Stomach (tissue), 9 donors: ENCODE measurements around the gene ZNF598. TPM values are rescaled to one million over a fixed set of nuclear protein-coding genes. Genes with fewer than 3 reads are reported as not detected.

Experiments
- DNase-seq, 2 donors: peaks; one replicate each; pipeline versions ENCODE4 v3.0.0 to v3.0.0-alpha.2; 2013 to 2019
- H3K27ac ChIP-seq, 5 donors: fragments of 200-600 bp in 4 of 5; sonication (generic) in 4 of 5; one replicate each; pipeline ENCODE4 v1.5.1; 2013 to 2019; ENCODE audit warnings: mild to moderate bottlenecking in 1 of 5, moderate library complexity in 1 of 5
- H3K27me3 ChIP-seq, 3 donors: fragments of 200-600 bp; sonication (generic); one replicate each; pipeline ENCODE4 v1.5.1; 2017 to 2019; ENCODE audit warnings: mixed run types in 1 of 3
- H3K36me3 ChIP-seq, 4 donors: fragments of 200-600 bp; sonication (generic); 1 replicate in 3 of 4; 2 replicates in 1 of 4; pipeline ENCODE4 v1.5.1; 2016 to 2019
- H3K4me1 ChIP-seq, 4 donors: fragments of 200-600 bp; sonication (generic); one replicate each; pipeline ENCODE4 v1.5.1; 2016 to 2019
- H3K4me3 ChIP-seq, 4 donors: fragments of 200-600 bp; sonication (generic) in 3 of 4; one replicate each; pipeline ENCODE4 v1.5.1; 2016 to 2019; ENCODE audit warnings: mild to moderate bottlenecking in 1 of 4
- H3K9me3 ChIP-seq, 4 donors: fragments of 200-600 bp; sonication (generic); one replicate each; pipeline ENCODE4 v1.5.1; 2016 to 2019
- CTCF ChIP-seq, 7 experiments: fragments of 450-650 bp in 4 of 7; fragments of 200-600 bp in 3 of 7; sonication (generic) in 3 of 7; IDR thresholded peaks; one replicate each; pipeline ENCODE4 v1.5.1; 2016 to 2019; ENCODE audit warnings: antibody characterized with exemption in 7 of 7, control low read depth in 2 of 7, mild to moderate bottlenecking in 1 of 7
- EP300 ChIP-seq: sonication (generic); formaldehyde crosslinking; IDR thresholded peaks from one replicate; pipeline ENCODE4 v1.6.1; 2017; ENCODE audit warnings: antibody characterized with exemption
- POLR2A ChIP-seq, 4 donors: fragments of 450-650 bp; IDR thresholded peaks; one replicate each; pipeline ENCODE4 v1.6.1; 2016; ENCODE audit warnings: antibody characterized with exemption in 4 of 4, control low read depth in 2 of 4, mild to moderate bottlenecking in 1 of 4, moderate library complexity in 1 of 4
- POLR2AphosphoS5 ChIP-seq, 3 donors: sonication (generic); formaldehyde crosslinking; IDR thresholded peaks; one replicate each; pipeline ENCODE4 v1.6.1; 2016; ENCODE audit warnings: antibody characterized with exemption in 3 of 3
- WGBS, 5 donors: extraction: QIAGEN DNeasy Blood & Tissue Kit in 3 of 5; methylation state at CpG; one replicate each; pipeline versions ENCODE4 v1.1.5 to v1.1.7; 2013 to 2018; 5-methylcytosine and 5-hydroxymethylcytosine counted together
- intact Hi-C: fragments of 100-400 bp; cut with DNase I; formaldehyde crosslinking; loops from one replicate; pipeline ENCODE4 v1.15.1; 2023; ENCODE audit warnings: low total_unique reads
- polyA plus RNA-seq, 3 donors: library from polyadenylated mRNA; stranded (reverse); fragments of 200-250 nt; gene quantifications; one replicate each; pipeline ENCODE4 v1.2.3, GENCODE V29; 2013
- total RNA-seq, 5 donors: library from RNA; depleted of rRNA; stranded (reverse); fragments of >200 nt; gene quantifications; one replicate each; pipeline versions ENCODE4 v1.1.0 to v1.2.3, GENCODE V29; 2014 to 2016
- donor health status: healthy with polysubstance abuse.
- donor health status: Bipolar disorder and iron deficiency.
- donor health status: healthy.

ZNF598 gene
- total and polyA plus RNA-seq, 8 donors = 16.3 to 86.2 (median 26.2) TPM

GRCh38 chr16:2001456-2002355 is 7.9 kb downstream of the ZNF598 start:
- no peaks in the 10 kb centered on the region for H3K9me3 ChIP-seq
- H3K27ac ChIP-seq = no peak overlapping the region
- intact Hi-C loops = no loop called here
- DNase-seq = no peak
- peaks cover 52 to 81% (median 76%) of the 10 kb centered on the region in 4 donors for H3K36me3 ChIP-seq
- no peak overlapping the region for H3K4me3 ChIP-seq
- TF ChIP-seq EP300 (no peak), POLR2A (IDR thresholded peaks at IDR 0.05) (no peak), CTCF (IDR thresholded peaks at IDR 0.05) (no peak), POLR2AphosphoS5 (IDR thresholded peaks at IDR 0.05) (no peak)
- H3K4me1 ChIP-seq = peaks cover 29 to 39% (median 35%) of the 10 kb centered on the region in 4 donors
- whole genome bisulfite sequencing, 5 donors = 94 to 97% (median 95%) methylated on average over 45 to 53 of the region's 53 CpGs
- no peaks in the 10 kb centered on the region for H3K27me3 ChIP-seq

GRCh38 chr16:2001035-2001434 is 8.6 kb downstream of the ZNF598 start:
- Histone ChIP-seq H3K27me3 (no peaks in the 10 kb centered on the region), H3K4me3 (no peak overlapping the region), H3K27ac (no peak overlapping the region), H3K36me3 (peaks cover 52 to 83% (median 76%) of the 10 kb centered on the region in 4 donors), H3K9me3 (no peaks in the 10 kb centered on the region), H3K4me1 (peaks cover 22 to 32% (median 30%) of the 10 kb centered on the region in 4 donors)
- intact Hi-C loops = no loop called here
- DNase-seq = no peak
- TF ChIP-seq CTCF (IDR thresholded peaks at IDR 0.05) = no peak
- 95 to 98% (median 96%) methylated on average over 13 to 19 of the region's 19 CpGs for WGBS, 5 donors

- Histone ChIP-seq H3K27me3 (no peaks in the 10 kb centered on the region), H3K9me3 (no peaks in the 10 kb centered on the region), H3K27ac (no peak overlapping the region), H3K4me3 (no peak overlapping the region), H3K4me1 (peaks cover 12 to 22% (median 20%) of the 10 kb centered on the region in 4 donors), H3K36me3 (peaks cover 52 to 79% (median 72%) of the 10 kb centered on the region in 4 donors)
- no peak for DNase-seq
- intact Hi-C loops = no loop called here
- WGBS, 5 donors = 88 to 92% (median 90%) methylated on average over 12 to 28 of the region's 28 CpGs
- no peak for TF ChIP-seq POLR2A (IDR thresholded peaks at IDR 0.05)
- no peak for TF ChIP-seq POLR2AphosphoS5 (IDR thresholded peaks at IDR 0.05)
- TF ChIP-seq EP300 = no peak
- TF ChIP-seq CTCF (IDR thresholded peaks at IDR 0.05) = no peak
Measured at GRCh38 chr16:1999866-2000514, 9.6 kb downstream of the ZNF598 start.

GRCh38 chr16:1998852-1999801 is 10.5 kb downstream of the ZNF598 start:
- Histone ChIP-seq H3K9me3 (no peaks in the 10 kb centered on the region), H3K4me1 (peaks cover 4 to 14% (median 12%) of the 10 kb centered on the region in 4 donors), H3K4me3 (no peak overlapping the region), H3K27me3 (no peaks in the 10 kb centered on the region), H3K36me3 (peaks cover 52 to 79% (median 70%) of the 10 kb centered on the region in 4 donors), H3K27ac (no peak overlapping the region)
- intact Hi-C loops = no loop called here
- TF ChIP-seq POLR2A (IDR thresholded peaks at IDR 0.05) (no peak), CTCF (IDR thresholded peaks at IDR 0.05) (no peak), POLR2AphosphoS5 (IDR thresholded peaks at IDR 0.05) (no peak), EP300 (no peak)
- no peak for DNase-seq
- 93 to 95% (median 94%) methylated on average over 19 to 39 of the region's 39 CpGs for WGBS, 5 donors
